GM12878 (cell line): ENCODE measurements around the gene CFAP70. TPM values are rescaled to one million over a fixed set of nuclear protein-coding genes. Genes with fewer than 3 reads are reported as not detected.

Source experiments
- ATAC-seq: fragments of 200-7000 bp; cut with Tn5 transposase; 3 replicates; pipeline ENCODE4 v1.9.1; 2020; ENCODE audit warnings: mild to moderate bottlenecking, moderate library complexity
- BruUV-seq: library from RNA; stranded (reverse); fragments of 400-500 nt; replicated peaks from 2 replicates; lab custom pipeline; 2021; lab: Mats Ljungman, UMichigan
- CTCF ChIA-PET: fragments of 300-600 bp; sonication (Branson Sonifier 250); formaldehyde crosslinking; extraction: SDS; loops from one replicate; lab custom pipeline; 2021; ENCODE audit warnings: inconsistent platforms; lab: Yijun Ruan, JAX
- POLR2A ChIA-PET: fragments of 350-600 bp; formaldehyde crosslinking; extraction: SDS; loops from one replicate; lab custom pipeline; 2021; ENCODE audit warnings: inconsistent platforms; lab: Charles Lee
- RAD21 ChIA-PET: fragments of 300-600 bp; sonication (Branson Sonifier 250); formaldehyde crosslinking; loops from one replicate; lab custom pipeline; 2023; ENCODE audit warnings: antibody characterized with exemption; ENCODE audit not compliant: unreplicated experiment; lab: Charles Lee
- SMC1A ChIA-PET: fragments of 300-600 bp; sonication (Branson Sonifier 250); formaldehyde crosslinking; loops from one replicate; lab custom pipeline; 2023; ENCODE audit not compliant: unreplicated experiment, uncharacterized antibody; lab: Charles Lee
- DNase-seq: peaks from one replicate; pipeline ENCODE4 v3.0.0-alpha.2; 2011; ENCODE audit warnings: low read depth, low spot score
- FAIRE-seq: peaks from 3 replicates; lab custom pipeline; 2011; peaks lifted over from hg19 to GRCh38; lab: Jason Lieb, UNC
- H2AFZ ChIP-seq: 2 replicates; pipeline ENCODE4 v1.6.0; 2011; ENCODE audit warnings: low read depth, low read length, control low read depth; ENCODE audit not compliant: control insufficient read depth
- H3K27ac ChIP-seq: 2 replicates; pipeline ENCODE4 v1.5.1; 2011; ENCODE audit warnings: control low read depth; ENCODE audit not compliant: control insufficient read depth, insufficient read depth
- H3K27me3 ChIP-seq, 2 experiments: replicated peaks in 1 of 2; 2 replicates each; pipeline versions ENCODE4 v1.6.0 to v1.6.1; 2011; ENCODE audit warnings: low read length in 1 of 2; ENCODE audit not compliant: control insufficient read depth in 2 of 2, insufficient read depth in 2 of 2
- H3K36me3 ChIP-seq, 2 experiments: 2 replicates each; pipeline ENCODE4 v1.5.1; 2011; ENCODE audit warnings: low read length in 1 of 2; ENCODE audit not compliant: control insufficient read depth in 2 of 2, insufficient read depth in 2 of 2
- H3K4me1 ChIP-seq: 2 replicates; pipeline ENCODE4 v1.6.1; 2011; ENCODE audit warnings: mild to moderate bottlenecking, low read length, moderate library complexity, mixed read lengths; ENCODE audit not compliant: control insufficient read depth, insufficient read depth
- H3K4me2 ChIP-seq: 2 replicates; pipeline ENCODE4 v1.6.0; 2011; ENCODE audit warnings: control low read depth; ENCODE audit not compliant: control insufficient read depth, insufficient read depth
- H3K4me3 ChIP-seq: fragments of 200-600 bp; sonication (generic); 2 replicates; pipeline ENCODE4 v1.5.1; 2016
- H3K79me2 ChIP-seq: 2 replicates; pipeline ENCODE4 v1.6.0; 2011; ENCODE audit warnings: low read length; ENCODE audit not compliant: control insufficient read depth, insufficient read depth
- H3K9ac ChIP-seq: 2 replicates; pipeline ENCODE4 v1.8.0; 2011; ENCODE audit warnings: low read length, control low read depth, mixed read lengths; ENCODE audit not compliant: control insufficient read depth, insufficient read depth
- H3K9me3 ChIP-seq: replicated peaks from 3 replicates; pipeline ENCODE4 v1.5.1; 2011; ENCODE audit warnings: mild to moderate bottlenecking, low read length; ENCODE audit not compliant: control insufficient read depth, insufficient read depth
- H4K20me1 ChIP-seq: 2 replicates; pipeline ENCODE4 v1.6.0; 2011; ENCODE audit not compliant: control insufficient read depth, insufficient read depth
- ASH2L ChIP-seq: fragments of 300-600, 200-600 bp; sonication (generic); IDR thresholded peaks from 2 replicates; pipeline ENCODE4 v1.6.1; 2017; ENCODE audit warnings: low read depth, mild to moderate bottlenecking, borderline replicate concordance
- BCL11A ChIP-seq: IDR thresholded peaks from 2 replicates; pipeline ENCODE4 v1.6.1; 2011; ENCODE audit warnings: low read depth, low read length
- ESRRA ChIP-seq: IDR thresholded peaks from 2 replicates; pipeline ENCODE4 v1.6.1; 2012; ENCODE audit warnings: mild to moderate bottlenecking, low read length, improper control_type of control experiment
- PAX5 ChIP-seq: IDR thresholded peaks from 2 replicates; pipeline ENCODE4 v1.6.1; 2011; ENCODE audit warnings: low read depth, low read length, borderline replicate concordance
- PAX8 ChIP-seq: fragments of 450-650 bp; IDR thresholded peaks from 2 replicates; pipeline ENCODE4 v1.6.1; 2017; ENCODE audit warnings: mild to moderate bottlenecking, moderate library complexity
- POLR2A ChIP-seq: IDR thresholded peaks from 2 replicates; pipeline ENCODE4 v1.6.1; 2011; ENCODE audit warnings: low read depth, mild to moderate bottlenecking, low read length
- POLR2AphosphoS5 ChIP-seq: IDR thresholded peaks from 2 replicates; pipeline ENCODE4 v1.6.1; 2011; ENCODE audit warnings: mild to moderate bottlenecking, low read length, inconsistent platforms
- SUPT20H ChIP-seq: IDR thresholded peaks from 2 replicates; pipeline ENCODE4 v1.6.1; 2011; ENCODE audit warnings: low read depth, mild to moderate bottlenecking, low read length, moderate library complexity, borderline replicate concordance; ENCODE audit not compliant: control insufficient read depth
- YBX1 ChIP-seq: fragments of 450-650 bp; IDR thresholded peaks from 2 replicates; pipeline ENCODE4 v1.6.1; 2016; ENCODE audit warnings: antibody characterized with exemption
- ZNF622 ChIP-seq: fragments of 450-650 bp; IDR thresholded peaks from 2 replicates; pipeline ENCODE4 v1.6.1; 2017; ENCODE audit warnings: mild to moderate bottlenecking, inconsistent platforms
- WGBS: methylation state at CpG from one replicate; pipeline ENCODE4 v1.1.6; 2016; ENCODE audit warnings: low lambda C conversion rate; ENCODE audit not compliant: insufficient replicate concordance, insufficient coverage; ENCODE audit errors: missing lambda C conversion rate; 5-methylcytosine and 5-hydroxymethylcytosine counted together
- in situ Hi-C: fragments of 300-500 bp; cut with MboI; formaldehyde crosslinking; loops from 9 replicates; pipeline ENCODE4 v1.14.3; 2018; ENCODE audit warnings: mixed read lengths
- intact Hi-C: fragments of 100-400 bp; cut with micrococcal nuclease; formaldehyde crosslinking; loops from one replicate; pipeline ENCODE4 v1.14.2; 2022; ENCODE audit not compliant: unreplicated experiment
- polyA plus RNA-seq, 11 experiments: library from polyadenylated mRNA; depleted of rRNA in 4 of 11; unstranded in 6 of 11; stranded (reverse) in 5 of 11; fragments of >200 nt; fragmentation: Nextera tagmentation in 4 of 11; fragmentation: Illumina TruSeq in 1 of 11; extraction: Ambion mirVana in 4 of 11; extraction: Trizol in 1 of 11; gene quantifications; 1 replicate in 1 of 11; 2 replicates in 10 of 11; pipeline versions ENCODE4 v1.2.1 to v1.2.3, GENCODE V29; 2011 to 2016; ENCODE audit warnings: inconsistent platforms in 2 of 11, missing spikeins in 2 of 11, low read depth in 1 of 11
- total RNA-seq, 4 experiments: library from RNA; depleted of rRNA in 3 of 4; stranded (reverse); fragments of >200 nt in 3 of 4; fragmentation: Illumina TruSeq in 1 of 4; extraction: Trizol in 1 of 4; gene quantifications; 2 replicates each; pipeline versions ENCODE4 v1.2.1 to v1.2.3, GENCODE V29; 2013 to 2021
- TF ChIP-seq, protein P1 (sequence below): fragments of 450-650 bp; IDR thresholded peaks from 2 replicates; pipeline ENCODE4 v1.6.1; 2017; ENCODE audit warnings: mild to moderate bottlenecking, moderate library complexity
- TF ChIP-seq, protein P2 (sequence below): fragments of 450-650 bp; IDR thresholded peaks from 2 replicates; pipeline ENCODE4 v1.6.1; 2017; ENCODE audit warnings: antibody characterized with exemption, mild to moderate bottlenecking, moderate library complexity

CFAP70 gene
- total and polyA plus RNA-seq, 10 of the 15 experiments (the other 5 are each of a cell fraction or from before 2014, with no cell fraction given) = 0.21 to 1.1 (median 0.42) TPM

DNA sequence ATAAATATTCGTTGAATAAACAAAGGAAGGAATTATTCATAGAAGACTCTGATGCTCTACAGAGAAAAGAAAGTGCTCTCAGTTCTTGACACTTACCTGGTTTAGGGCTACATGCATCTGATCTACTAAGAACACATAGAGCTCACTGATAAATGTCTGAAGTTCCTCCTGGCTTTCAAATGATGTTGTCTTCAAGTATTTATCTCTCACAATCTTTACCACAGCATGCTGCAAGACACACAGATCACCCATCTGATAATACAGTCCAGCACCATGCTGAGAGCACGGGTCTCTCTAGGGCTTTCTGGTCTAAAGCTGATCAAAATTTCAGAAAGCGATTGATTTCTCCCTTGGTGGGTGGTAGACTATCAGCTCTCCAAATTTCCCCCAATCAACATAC is 61.7 kb downstream of the CFAP70 start:
- Histone ChIP-seq H3K4me3 (no peak overlapping the region), H3K9ac (no peak overlapping the region), H3K27ac (no peak overlapping the region), H4K20me1 (no peaks in the 10 kb centered on the region), H3K27me3 (no peaks in the 10 kb centered on the region), H2AFZ (no peak overlapping the region), H3K9me3 (no peaks in the 10 kb centered on the region), H3K79me2 (no peaks in the 10 kb centered on the region), H3K4me2 (no peak overlapping the region), H3K4me1 (no peaks in the 10 kb centered on the region), H3K36me3 (no peaks in the 10 kb centered on the region)
- ATAC-seq = no peak
- SMC1A ChIA-PET = interaction anchor here (1.1 kb wide), 1 partner anchor 19 kb away, joined by 3 read pairs; no protein-coding TSS in a partner anchor
- WGBS = 36% methylated on average over 3 of the region's 3 CpGs
- BruUV-seq = no TSS peak
- CTCF ChIA-PET = interaction anchor here (0.9 kb wide), 1 partner anchor 20 kb away, joined by 4 read pairs; no protein-coding TSS in a partner anchor
- in situ Hi-C loops (no loop called here), intact Hi-C loops (no loop called here)
- RAD21 ChIA-PET = no interaction called here
- POLR2A ChIA-PET = no interaction called here
- no peak for FAIRE-seq
- no peak for DNase-seq
- TF ChIP-seq, protein P1, sequence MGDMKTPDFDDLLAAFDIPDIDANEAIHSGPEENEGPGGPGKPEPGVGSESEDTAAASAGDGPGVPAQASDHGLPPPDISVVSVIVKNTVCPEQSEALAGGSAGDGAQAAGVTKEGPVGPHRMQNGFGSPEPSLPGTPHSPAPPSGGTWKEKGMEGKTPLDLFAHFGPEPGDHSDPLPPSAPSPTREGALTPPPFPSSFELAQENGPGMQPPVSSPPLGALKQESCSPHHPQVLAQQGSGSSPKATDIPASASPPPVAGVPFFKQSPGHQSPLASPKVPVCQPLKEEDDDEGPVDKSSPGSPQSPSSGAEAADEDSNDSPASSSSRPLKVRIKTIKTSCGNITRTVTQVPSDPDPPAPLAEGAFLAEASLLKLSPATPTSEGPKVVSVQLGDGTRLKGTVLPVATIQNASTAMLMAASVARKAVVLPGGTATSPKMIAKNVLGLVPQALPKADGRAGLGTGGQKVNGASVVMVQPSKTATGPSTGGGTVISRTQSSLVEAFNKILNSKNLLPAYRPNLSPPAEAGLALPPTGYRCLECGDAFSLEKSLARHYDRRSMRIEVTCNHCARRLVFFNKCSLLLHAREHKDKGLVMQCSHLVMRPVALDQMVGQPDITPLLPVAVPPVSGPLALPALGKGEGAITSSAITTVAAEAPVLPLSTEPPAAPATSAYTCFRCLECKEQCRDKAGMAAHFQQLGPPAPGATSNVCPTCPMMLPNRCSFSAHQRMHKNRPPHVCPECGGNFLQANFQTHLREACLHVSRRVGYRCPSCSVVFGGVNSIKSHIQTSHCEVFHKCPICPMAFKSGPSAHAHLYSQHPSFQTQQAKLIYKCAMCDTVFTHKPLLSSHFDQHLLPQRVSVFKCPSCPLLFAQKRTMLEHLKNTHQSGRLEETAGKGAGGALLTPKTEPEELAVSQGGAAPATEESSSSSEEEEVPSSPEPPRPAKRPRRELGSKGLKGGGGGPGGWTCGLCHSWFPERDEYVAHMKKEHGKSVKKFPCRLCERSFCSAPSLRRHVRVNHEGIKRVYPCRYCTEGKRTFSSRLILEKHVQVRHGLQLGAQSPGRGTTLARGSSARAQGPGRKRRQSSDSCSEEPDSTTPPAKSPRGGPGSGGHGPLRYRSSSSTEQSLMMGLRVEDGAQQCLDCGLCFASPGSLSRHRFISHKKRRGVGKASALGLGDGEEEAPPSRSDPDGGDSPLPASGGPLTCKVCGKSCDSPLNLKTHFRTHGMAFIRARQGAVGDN = no peak
- no peak for TF ChIP-seq PAX5

DNA sequence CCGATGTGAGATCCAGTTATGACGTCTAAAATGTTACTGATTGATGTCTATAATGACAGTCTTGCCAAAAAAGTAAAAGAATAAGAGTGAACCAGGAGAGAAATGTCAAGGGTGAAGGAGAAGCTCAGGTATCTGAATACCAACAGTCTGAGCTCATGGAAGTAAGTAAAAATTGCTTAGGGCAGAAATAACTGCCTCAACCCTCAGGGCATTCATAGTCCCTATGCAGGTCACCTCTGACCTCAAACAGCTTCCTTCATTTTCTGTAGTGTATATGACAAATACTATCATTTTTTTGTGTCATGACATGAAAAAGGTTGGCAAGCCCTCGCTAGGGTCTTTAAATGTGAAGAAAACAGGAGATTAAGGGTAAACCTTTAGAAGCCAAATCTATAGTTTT is 65.2 kb downstream of the CFAP70 start:
- H3K4me3 ChIP-seq = no peak overlapping the region
- ChIA-PET SMC1A (interaction anchor here (0.6 to 2.2 kb wide), 2 partner anchors 13 to 183 kb away, joined by 3 to 5 read pairs; partner anchors contain the start of gene NUDT13), RAD21 (no interaction called here), CTCF (no interaction called here), POLR2A (no interaction called here)
- FAIRE-seq (no peak), DNase-seq (no peak), ATAC-seq (no peak)
- WGBS = 40% methylated on average over 3 of the region's 3 CpGs
- H2AFZ ChIP-seq = no peak overlapping the region
- no TSS peak for BruUV-seq
- intact Hi-C loops (no loop called here), in situ Hi-C loops (no loop called here)
- H3K4me1 ChIP-seq = no peaks in the 10 kb centered on the region
- H3K27me3 ChIP-seq = no peaks in the 10 kb centered on the region
- no peaks in the 10 kb centered on the region for H3K79me2 ChIP-seq
- no peak overlapping the region for H3K27ac ChIP-seq
- H3K9me3 ChIP-seq = no peaks in the 10 kb centered on the region
- no peaks in the 10 kb centered on the region for H3K36me3 ChIP-seq
- H3K9ac ChIP-seq = no peak overlapping the region
- no peaks in the 10 kb centered on the region for H4K20me1 ChIP-seq
- H3K4me2 ChIP-seq = no peak overlapping the region
- TF ChIP-seq, protein P2, sequence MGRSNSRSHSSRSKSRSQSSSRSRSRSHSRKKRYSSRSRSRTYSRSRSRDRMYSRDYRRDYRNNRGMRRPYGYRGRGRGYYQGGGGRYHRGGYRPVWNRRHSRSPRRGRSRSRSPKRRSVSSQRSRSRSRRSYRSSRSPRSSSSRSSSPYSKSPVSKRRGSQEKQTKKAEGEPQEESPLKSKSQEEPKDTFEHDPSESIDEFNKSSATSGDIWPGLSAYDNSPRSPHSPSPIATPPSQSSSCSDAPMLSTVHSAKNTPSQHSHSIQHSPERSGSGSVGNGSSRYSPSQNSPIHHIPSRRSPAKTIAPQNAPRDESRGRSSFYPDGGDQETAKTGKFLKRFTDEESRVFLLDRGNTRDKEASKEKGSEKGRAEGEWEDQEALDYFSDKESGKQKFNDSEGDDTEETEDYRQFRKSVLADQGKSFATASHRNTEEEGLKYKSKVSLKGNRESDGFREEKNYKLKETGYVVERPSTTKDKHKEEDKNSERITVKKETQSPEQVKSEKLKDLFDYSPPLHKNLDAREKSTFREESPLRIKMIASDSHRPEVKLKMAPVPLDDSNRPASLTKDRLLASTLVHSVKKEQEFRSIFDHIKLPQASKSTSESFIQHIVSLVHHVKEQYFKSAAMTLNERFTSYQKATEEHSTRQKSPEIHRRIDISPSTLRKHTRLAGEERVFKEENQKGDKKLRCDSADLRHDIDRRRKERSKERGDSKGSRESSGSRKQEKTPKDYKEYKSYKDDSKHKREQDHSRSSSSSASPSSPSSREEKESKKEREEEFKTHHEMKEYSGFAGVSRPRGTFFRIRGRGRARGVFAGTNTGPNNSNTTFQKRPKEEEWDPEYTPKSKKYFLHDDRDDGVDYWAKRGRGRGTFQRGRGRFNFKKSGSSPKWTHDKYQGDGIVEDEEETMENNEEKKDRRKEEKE = no peak
- TF ChIP-seq ESRRA = no peak
- no peak for TF ChIP-seq BCL11A
- TF ChIP-seq ASH2L = no peak
- no peak for TF ChIP-seq YBX1
- no peak for TF ChIP-seq SUPT20H
- no peak for TF ChIP-seq PAX8
- TF ChIP-seq POLR2AphosphoS5 = no peak
- TF ChIP-seq POLR2A = no peak
- no peak for TF ChIP-seq ZNF622
